Neural cell (in vitro differentiated cells): ENCODE data around the gene ASPHD1.

Experiments
- EP300 ChIP-seq: fragments of 450-650 bp; conservative IDR thresholded peaks from 2 replicates; pipeline ENCODE4 v1.6.1; 2014; ENCODE audit warnings: antibody characterized with exemption, mild to moderate bottlenecking, moderate library complexity; ENCODE audit not compliant: poor library complexity, severe bottlenecking
- POLR2AphosphoS5 ChIP-seq: IDR thresholded peaks from 2 replicates; pipeline ENCODE4 v1.6.1; 2012
- RAD21 ChIP-seq: fragments of 450-650 bp; conservative IDR thresholded peaks from 2 replicates; pipeline ENCODE4 v1.6.1; 2014; ENCODE audit warnings: antibody characterized with exemption, mild to moderate bottlenecking, moderate library complexity
- REST ChIP-seq: IDR thresholded peaks from 2 replicates; pipeline ENCODE4 v1.6.1; 2012; ENCODE audit warnings: borderline replicate concordance
- SMC3 ChIP-seq: fragments of 450-650 bp; conservative IDR thresholded peaks from 2 replicates; pipeline ENCODE4 v1.6.1; 2014; ENCODE audit warnings: antibody characterized with exemption, mild to moderate bottlenecking, moderate library complexity; ENCODE audit not compliant: poor library complexity
- TAF1 ChIP-seq: IDR thresholded peaks from 2 replicates; pipeline ENCODE4 v1.6.1; 2012; ENCODE audit warnings: low read depth
- TF ChIP-seq, protein P1 (sequence below): fragments of 450-650 bp; IDR thresholded peaks from 2 replicates; pipeline ENCODE4 v1.5.1; 2014; ENCODE audit warnings: antibody characterized with exemption, mild to moderate bottlenecking, moderate library complexity; ENCODE audit not compliant: poor library complexity, severe bottlenecking

DNA sequence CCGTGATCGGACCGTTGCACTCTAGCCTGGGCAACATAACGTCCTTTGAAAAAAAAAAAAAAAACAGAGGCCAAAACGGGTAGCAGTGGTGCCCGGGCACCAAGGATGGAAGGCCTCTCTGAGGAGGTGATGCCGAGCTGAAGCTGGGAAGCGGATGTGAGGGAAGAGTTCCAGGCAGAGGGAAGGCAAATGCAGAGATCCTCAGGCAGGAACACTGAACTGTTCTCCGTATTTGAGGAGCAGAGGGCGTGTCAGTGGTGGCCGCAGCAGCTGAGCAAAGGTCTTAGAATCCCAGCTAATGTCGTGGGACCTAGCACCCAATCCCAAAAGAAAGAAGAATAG lies 26.4 kb downstream of the ASPHD1 start:
- TF ChIP-seq TAF1 (peak; percentile 59), REST (no peak), EP300 (no peak), POLR2AphosphoS5 (no peak), SMC3 (no peak), RAD21 (peak; percentile 1)
- TF ChIP-seq, protein P1, sequence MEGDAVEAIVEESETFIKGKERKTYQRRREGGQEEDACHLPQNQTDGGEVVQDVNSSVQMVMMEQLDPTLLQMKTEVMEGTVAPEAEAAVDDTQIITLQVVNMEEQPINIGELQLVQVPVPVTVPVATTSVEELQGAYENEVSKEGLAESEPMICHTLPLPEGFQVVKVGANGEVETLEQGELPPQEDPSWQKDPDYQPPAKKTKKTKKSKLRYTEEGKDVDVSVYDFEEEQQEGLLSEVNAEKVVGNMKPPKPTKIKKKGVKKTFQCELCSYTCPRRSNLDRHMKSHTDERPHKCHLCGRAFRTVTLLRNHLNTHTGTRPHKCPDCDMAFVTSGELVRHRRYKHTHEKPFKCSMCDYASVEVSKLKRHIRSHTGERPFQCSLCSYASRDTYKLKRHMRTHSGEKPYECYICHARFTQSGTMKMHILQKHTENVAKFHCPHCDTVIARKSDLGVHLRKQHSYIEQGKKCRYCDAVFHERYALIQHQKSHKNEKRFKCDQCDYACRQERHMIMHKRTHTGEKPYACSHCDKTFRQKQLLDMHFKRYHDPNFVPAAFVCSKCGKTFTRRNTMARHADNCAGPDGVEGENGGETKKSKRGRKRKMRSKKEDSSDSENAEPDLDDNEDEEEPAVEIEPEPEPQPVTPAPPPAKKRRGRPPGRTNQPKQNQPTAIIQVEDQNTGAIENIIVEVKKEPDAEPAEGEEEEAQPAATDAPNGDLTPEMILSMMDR: no peak
